HL-60/S4 treated with phorbol 12-myristate 13-acetate at 8.2 ng/mL for 4 days and 3 days (cell line): ENCODE results near the gene MACROD2.
"Not testable (repeated sequence)": the region's sequence is repeated elsewhere in the genome, so short reads cannot be mapped to it uniquely, and the experiment has no call there.

ENCODE experiments used
- in situ Hi-C: fragments of 300-500 bp; cut with MboI; formaldehyde crosslinking; loops from 2 replicates; pipeline ENCODE4 v1.15.0; 2022; ENCODE audit warnings: low sequenced_read_pairs

Gene MACROD2

DNA sequence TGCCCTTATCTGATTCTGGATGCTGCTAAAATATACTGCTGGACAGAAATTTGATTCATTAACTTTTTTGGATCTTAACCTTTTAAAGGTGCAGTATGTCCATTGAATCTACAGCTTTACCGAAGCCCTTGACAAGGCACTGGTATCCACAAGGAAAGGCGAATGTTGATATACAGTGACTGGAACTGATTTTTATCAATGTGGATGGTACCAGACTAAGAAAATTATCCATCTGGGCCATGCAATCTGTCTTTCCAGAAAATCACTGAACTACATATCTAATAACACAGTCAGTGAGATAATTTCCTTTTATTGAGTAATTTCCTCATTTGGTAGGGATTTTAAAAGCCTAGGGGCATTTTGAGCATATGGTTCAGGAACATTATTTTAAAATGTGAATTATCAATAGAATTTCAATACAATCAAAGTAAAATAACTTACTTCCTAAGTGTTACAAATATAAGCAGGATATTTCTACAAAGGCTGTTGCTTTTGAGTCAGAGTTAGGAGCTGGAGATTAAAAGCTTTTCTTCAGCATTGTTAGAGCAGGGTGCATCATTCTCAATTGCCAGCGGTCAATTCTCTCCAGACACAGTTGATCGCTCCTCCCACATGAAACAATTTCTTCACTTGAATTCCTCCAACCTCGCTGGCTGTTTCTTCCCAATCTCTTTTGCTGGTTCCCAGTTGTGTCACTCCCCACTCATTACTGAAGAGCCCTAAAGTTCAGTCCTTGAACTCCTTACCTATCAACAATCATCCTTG, 927.4 kb downstream of the MACROD2 start:
- in situ Hi-C loops = no loop called here

- in situ Hi-C loops = no loop called here
Measured at GRCh38 chr20:14924433-14924832, 929.1 kb downstream of the MACROD2 start.

DNA sequence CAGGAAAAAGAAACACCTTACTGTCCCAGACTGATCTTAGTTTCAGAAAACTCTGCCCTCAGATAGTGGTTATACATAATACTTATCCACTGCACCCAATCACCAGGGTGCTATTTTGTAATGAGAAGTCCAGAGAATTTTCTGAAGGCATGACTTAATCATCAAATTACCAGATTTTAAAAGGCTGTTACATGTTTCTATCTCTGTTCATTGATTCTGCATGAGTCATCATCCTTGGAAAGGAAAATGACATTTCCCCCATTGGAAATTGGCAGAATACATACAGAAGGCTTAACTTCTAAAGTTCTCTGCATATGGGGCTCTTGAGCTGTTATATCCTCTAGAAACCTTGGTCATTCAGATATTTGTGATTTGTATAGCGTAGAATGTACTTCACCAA, 930.0 kb downstream of the MACROD2 start:
- in situ Hi-C loops = no loop called here

DNA sequence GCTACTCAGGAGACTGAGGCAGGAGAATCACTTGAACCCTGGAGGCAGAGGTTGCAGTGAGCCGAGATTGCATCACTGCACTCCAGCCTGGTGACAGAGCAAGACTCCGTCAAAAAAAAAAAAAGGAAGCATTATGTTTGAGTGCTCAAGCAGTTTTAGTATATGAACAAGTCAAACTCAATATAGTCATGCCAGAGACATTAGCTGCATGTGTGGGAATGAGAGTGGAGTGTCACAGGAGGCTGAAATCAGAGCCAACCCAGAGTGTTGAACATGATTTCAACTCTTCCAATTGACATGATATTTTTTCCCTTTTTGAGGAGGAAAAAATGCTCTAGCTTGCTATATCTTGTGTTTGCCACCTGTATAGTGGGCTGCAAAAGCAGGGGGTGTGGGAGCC, 931.1 kb downstream of the MACROD2 start:
- in situ Hi-C loops = not testable (repeated sequence)

GRCh38 chr20:14928083-14928482, 932.8 kb downstream of the MACROD2 start:
- in situ Hi-C loops = no loop called here

DNA sequence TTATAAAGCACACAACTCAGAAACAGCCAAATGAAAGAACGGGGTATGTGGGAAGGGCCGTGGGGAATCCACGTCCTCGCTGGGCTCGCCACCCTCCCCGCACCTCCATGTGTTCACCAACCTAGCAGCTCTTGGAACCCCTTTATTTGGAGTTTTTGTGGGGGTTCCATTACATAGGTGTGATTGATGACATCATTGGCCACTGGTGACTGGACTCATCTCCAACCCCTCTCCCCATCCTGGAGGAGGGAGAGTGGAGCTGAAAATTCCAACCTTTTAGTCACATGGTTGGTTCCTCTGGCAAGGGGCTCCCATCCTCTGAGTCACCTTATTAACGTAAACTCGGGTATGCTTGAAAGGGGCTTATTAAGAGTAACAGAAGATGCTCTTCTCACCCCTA, 934.1 kb downstream of the MACROD2 start:
- in situ Hi-C loops = no loop called here

GRCh38 chr20:14932040-14932439, 936.7 kb downstream of the MACROD2 start:
- in situ Hi-C loops = no loop called here

DNA sequence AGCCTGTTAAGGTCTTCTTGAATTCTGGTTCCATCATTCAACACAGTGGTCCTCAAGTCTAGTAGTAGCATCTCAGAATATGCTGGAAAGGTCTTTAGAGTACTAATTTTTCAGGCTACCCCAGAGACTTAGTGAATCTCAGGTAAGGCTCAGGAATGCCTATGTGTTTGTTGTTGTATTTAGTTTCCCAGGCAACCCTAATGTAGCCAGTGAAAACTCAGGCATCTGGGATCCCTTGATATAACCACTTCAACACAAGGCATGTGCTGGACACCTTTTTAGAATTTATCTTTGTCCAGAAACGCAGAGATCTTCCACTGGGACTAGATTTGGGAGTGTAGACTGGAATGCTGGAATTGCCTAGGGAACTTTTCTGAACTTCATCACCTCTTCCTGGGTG, 940.0 kb downstream of the MACROD2 start:
- in situ Hi-C loops = no loop called here

- in situ Hi-C loops = no loop called here
Measured at GRCh38 chr20:14937021-14937420, 941.7 kb downstream of the MACROD2 start.

DNA sequence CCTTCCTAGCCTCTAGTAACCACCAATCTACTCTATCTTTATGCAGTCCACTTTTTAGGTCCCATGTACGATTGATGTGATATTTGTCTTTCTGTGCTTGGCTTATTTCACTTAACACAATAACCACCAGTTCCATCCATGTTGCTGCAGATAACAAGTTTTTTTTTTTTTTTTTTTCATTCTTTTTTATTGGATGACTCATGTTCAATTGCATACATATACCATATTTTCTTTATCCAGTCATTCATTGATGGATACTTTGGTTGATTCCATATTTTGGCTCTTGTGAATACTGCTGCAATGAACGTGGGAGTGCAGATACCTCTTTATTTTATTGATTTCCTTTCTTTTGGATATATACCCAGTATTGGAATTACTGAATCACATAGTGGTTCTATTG, 942.5 kb downstream of the MACROD2 start:
- in situ Hi-C loops = no loop called here

GRCh38 chr20:14947536-14947935, 952.2 kb downstream of the MACROD2 start:
- in situ Hi-C loops = no loop called here

DNA sequence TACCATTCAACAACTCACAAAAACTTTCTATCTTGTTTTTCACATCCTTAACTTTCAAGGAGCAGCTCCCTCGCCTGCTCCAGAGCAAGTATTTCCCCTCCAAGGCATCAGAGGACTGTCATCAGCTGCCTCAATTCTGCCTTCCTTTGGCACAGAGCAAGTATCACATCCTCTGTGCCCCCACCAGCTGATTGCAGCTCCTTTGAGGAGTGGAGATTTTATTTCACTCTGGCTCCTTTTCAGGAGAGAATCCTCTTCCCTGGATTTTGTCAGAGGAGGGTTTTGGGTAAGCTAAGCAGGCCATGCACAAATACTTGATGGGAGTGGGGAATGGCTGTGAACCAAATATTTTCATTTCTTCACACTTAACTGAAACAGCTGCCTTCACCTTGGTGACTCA, 952.6 kb downstream of the MACROD2 start:
- in situ Hi-C loops = no loop called here

DNA sequence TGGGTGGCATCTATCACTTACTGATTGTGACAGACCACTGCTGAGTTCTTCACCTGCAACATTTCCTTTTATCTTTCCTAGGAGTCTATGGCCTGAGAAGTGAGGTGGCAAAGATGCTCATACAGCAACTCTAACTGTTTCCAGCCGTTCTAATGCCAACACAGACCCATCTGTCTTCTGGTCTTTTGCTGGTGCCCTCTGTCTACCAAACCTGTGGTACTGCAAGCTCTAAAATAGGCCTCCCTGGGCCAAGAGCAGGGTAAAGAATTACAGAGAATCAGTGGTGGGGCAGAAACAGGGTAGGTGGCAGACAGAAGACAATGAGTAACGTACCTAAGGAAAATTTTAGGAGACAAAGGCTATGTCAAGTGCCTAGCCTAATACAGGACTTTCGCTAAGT, 953.1 kb downstream of the MACROD2 start:
- in situ Hi-C loops = no loop called here

DNA sequence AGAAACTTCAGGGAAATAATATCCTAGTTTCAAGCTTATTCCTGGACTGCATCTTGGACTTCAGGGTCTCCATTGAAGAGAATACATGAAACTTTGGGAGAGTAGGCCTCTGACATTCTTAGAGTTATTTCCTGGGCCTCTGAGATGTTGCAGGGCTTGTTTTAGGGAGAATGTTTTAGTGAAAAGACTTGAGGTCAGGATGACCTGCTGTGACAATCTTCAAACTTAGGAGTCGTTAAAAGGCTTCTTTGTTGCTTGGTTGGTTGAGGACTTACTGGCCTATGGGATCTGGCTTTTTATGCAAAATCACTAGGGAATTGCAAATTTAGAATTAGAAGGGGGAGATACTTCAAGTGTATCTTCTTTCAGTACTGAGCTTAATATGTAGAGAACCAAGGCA, 955.3 kb downstream of the MACROD2 start:
- in situ Hi-C loops = no loop called here

DNA sequence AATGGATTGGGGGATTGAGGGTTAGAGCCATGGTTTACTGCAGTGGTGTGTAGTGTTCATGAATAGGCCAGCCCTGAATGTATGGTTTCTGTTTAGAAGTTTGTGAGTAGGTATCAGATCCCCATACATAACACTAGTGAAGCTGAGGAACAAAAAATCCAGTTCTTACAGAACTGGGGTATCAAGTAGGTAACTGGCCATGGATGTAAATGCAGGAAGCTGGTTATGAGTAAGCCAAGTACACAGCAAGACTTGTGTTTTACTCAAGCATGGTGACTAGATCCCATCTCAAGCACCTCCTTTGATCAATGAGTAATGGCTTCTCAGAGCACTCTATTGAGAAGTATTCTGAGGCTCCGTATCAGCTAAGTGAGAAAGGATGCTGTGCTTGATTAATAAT, 955.8 kb downstream of the MACROD2 start:
- in situ Hi-C loops = no loop called here

GRCh38 chr20:14951707-14952418, 956.5 kb downstream of the MACROD2 start:
- in situ Hi-C loops = no loop called here

DNA sequence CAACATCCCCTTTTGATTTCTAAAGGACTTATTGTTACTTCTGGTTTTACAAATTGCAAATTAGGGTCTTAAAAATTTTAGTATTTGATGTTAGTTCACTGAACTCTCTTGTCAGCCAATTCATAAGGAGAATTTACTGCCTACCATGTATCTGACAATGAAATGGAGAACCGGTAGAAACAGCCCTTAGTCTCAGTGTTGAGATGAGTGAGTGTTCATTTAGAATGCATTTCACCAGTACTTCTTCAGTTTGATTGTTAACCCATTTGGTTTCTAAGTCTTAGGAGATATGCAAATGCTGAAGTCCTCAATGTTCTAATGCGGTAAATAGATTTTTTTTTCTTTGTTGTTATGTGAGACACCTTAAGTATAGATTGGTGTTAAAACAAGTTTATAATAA, 958.4 kb downstream of the MACROD2 start:
- in situ Hi-C loops = no loop called here

DNA sequence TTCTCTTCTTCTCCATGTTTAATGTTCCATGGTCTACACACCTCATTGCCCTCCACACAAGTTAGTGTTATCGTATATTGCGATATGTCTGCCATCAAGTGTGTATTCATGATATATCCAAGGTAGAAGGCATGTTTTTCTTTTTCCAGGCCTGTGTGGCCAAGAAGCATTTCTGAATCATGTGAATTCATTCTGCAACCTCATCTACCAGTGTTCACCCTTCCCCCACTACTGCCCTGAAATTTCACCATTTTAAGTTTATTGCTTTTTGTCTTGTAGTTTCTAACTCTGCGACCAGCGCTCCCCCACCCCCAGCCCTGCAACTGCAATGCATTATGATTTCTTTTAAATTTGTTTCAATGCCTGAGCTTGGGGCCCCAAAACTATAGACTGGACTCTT, 960.1 kb downstream of the MACROD2 start:
- in situ Hi-C loops = no loop called here

- in situ Hi-C loops = no loop called here
Measured at GRCh38 chr20:14956026-14956425, 960.7 kb downstream of the MACROD2 start.

DNA sequence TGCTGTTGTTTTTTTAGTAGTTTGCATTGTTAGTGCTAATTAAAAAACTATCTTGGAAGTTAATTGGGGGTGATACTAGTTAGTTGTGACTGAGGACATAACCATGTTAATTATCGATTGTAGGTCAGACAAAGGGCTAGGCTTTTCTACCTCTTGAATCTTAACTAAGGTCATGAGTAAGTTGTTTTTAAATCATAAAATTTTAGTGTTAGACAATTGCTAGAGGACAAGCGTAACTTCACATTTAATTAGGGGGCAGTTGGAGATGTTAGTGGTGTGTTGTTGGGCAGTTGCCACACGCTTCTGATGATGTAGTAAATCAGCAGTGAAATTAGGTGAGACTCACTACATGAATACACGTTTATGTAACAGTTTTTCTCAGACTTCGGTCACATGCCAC, 961.2 kb downstream of the MACROD2 start:
- in situ Hi-C loops = no loop called here

- in situ Hi-C loops = no loop called here
Measured at GRCh38 chr20:14957402-14957801, 962.1 kb downstream of the MACROD2 start.

DNA sequence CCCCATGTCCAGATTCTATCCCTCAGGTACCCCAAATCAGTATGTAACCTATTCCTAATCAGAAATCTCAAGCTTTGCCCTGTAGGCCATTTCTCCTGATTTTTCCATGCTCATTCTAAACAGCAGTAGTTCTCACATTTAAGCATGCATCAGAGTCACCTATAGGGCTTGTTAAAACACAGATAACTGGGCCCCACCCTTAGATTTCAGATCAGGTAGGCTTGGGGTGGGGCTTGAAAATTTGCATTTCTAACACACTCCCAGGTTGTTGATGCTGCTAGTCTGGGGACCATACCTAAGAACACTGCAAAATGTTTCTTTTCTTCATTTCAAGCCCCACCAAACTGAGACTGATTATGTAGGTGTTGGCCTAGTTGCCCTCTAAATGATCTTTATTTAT, 963.3 kb downstream of the MACROD2 start:
- in situ Hi-C loops = no loop called here
